Left lung (tissue), 10 donors: Measurements from ENCODE around the gene TMEM94. TPM values are rescaled to one million over a fixed set of nuclear protein-coding genes. Genes with fewer than 3 reads are reported as not detected.

Experiments
- ATAC-seq: fragments of 200-7000 bp; cut with Tn5 transposase; one replicate; pipeline ENCODE4 v1.9.1; 2020; ENCODE audit warnings: moderate library complexity
- DNase-seq, 4 donors: peaks; one replicate each; pipeline ENCODE4 v3.0.0-alpha.2; 2013 to 2020
- H3K27ac ChIP-seq, 2 donors: fragments of 200-600 bp; sonication (generic) in 1 of 2; one replicate each; pipeline versions ENCODE4 v1.5.0 to v1.8.0; 2020 to 2021
- H3K27me3 ChIP-seq, 2 donors: fragments of 200-600 bp; sonication (generic) in 1 of 2; one replicate each; pipeline versions ENCODE4 v1.5.0 to v1.8.0; 2020 to 2021
- H3K36me3 ChIP-seq, 2 donors: fragments of 200-600 bp; sonication (generic) in 1 of 2; one replicate each; pipeline versions ENCODE4 v1.5.0 to v1.8.0; 2020 to 2021
- H3K4me1 ChIP-seq, 2 donors: fragments of 200-600 bp; one replicate each; pipeline ENCODE4 v1.8.0; 2021
- H3K4me3 ChIP-seq, 2 donors: fragments of 200-600 bp; sonication (generic) in 1 of 2; one replicate each; pipeline versions ENCODE4 v1.5.0 to v1.8.0; 2020 to 2021; ENCODE audit warnings: mild to moderate bottlenecking in 1 of 2
- H3K9me3 ChIP-seq, 2 donors: fragments of 200-600 bp; sonication (generic) in 1 of 2; one replicate each; pipeline versions ENCODE4 v1.5.0 to v1.8.0; 2020 to 2021
- intact Hi-C, 2 donors: fragments of 100-400 bp; cut with DNase I; formaldehyde crosslinking; loops; one replicate each; pipeline versions ENCODE4 v1.11.2 to v1.14.2; 2022
- polyA plus RNA-seq, 6 donors: library from polyadenylated mRNA; unstranded; fragments of 120-200 nt; gene quantifications; one replicate each; pipeline ENCODE4 v1.2.1, GENCODE V29; 2013; ENCODE audit not compliant: insufficient read length in 6 of 6
- total RNA-seq, 2 donors: library from RNA; stranded (reverse); fragmentation: NEBNext Ultra II Directional; extraction: Animal tissue kit (Norgen Biotek cat#: 25700); gene quantifications; one replicate each; pipeline ENCODE4 v1.2.1, GENCODE V29; 2021
- TF ChIP-seq, protein P1 (sequence below), 2 donors: fragments of 200-600 bp; sonication (generic) in 1 of 2; IDR thresholded peaks; one replicate each; pipeline versions ENCODE4 v1.5.0 to v1.8.0; 2021; ENCODE audit warnings: antibody characterized with exemption in 2 of 2
- donor health status: DM: no; HTN: yes; CAD: no.
- donor health status: DM: no; HTN: no; CAD: no.

Gene TMEM94
- total and polyA plus RNA-seq, 8 donors, result 68.4 to 91.7 (median 77.7) TPM

DNA sequence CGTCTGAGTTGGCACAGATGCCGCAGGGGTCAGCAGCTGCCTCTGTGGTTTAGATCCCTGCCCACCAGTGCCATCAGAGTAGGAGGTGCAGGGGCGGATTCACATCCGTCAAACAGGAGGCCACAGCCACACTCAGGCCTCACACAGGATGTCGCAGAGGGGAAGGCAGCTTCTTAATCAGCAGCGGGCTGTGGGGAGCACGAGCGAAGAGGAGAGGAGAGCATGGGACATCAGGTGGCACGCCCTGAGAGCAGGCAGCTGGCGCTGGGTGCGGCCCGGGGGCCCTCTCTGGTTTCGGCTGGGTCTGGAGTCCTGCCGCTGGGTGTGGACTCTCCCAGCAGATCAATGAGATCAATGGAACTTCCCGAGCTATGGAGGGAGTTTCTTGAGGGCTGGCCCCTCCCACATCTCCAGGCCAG lies 78.7 kb downstream of the TMEM94 start:
- H3K36me3 ChIP-seq, result peaks cover 0 to 9% of the 10 kb centered on the region in 2 donors
- ATAC-seq, result peak; percentile 1
- intact Hi-C loops, result no loop called here
- H3K9me3 ChIP-seq, result no peaks in the 10 kb centered on the region
- no peaks in the 10 kb centered on the region for H3K27me3 ChIP-seq
- H3K4me1 ChIP-seq, result peaks cover 4 to 17% of the 10 kb centered on the region in 2 donors
- peak in 1 of 4 donors; percentile 72 for DNase-seq
- no peak overlapping the region for H3K4me3 ChIP-seq
- H3K27ac ChIP-seq, result peak overlapping the region; percentile 46 to 72
- TF ChIP-seq, protein P1, sequence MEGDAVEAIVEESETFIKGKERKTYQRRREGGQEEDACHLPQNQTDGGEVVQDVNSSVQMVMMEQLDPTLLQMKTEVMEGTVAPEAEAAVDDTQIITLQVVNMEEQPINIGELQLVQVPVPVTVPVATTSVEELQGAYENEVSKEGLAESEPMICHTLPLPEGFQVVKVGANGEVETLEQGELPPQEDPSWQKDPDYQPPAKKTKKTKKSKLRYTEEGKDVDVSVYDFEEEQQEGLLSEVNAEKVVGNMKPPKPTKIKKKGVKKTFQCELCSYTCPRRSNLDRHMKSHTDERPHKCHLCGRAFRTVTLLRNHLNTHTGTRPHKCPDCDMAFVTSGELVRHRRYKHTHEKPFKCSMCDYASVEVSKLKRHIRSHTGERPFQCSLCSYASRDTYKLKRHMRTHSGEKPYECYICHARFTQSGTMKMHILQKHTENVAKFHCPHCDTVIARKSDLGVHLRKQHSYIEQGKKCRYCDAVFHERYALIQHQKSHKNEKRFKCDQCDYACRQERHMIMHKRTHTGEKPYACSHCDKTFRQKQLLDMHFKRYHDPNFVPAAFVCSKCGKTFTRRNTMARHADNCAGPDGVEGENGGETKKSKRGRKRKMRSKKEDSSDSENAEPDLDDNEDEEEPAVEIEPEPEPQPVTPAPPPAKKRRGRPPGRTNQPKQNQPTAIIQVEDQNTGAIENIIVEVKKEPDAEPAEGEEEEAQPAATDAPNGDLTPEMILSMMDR (IDR thresholded peaks at IDR 0.05), result no peak

DNA sequence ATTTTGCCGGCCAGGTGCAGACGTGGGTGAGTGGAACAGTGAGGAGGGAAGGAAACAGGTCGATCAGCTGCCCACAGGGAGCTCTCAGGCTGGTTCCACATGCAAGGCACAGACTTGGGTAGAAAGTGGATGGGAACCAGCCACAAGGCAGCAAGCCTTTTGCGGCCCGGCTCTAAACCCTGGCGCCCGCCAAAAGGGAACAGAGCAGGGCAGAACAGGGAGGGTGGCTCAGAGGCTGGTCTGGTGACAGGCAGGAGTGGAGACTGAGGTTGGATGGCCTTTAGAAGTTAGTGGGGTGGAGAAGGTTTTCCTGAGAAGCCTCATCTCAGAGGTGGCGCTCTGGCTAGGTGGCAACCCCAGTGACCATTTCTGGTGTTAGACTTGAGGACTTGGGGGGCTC lies 79.4 kb downstream of the TMEM94 start:
- TF ChIP-seq, protein P1 (IDR thresholded peaks at IDR 0.05), result no peak
- Histone ChIP-seq H3K4me3 (no peak overlapping the region), H3K27me3 (no peaks in the 10 kb centered on the region), H3K27ac (peak overlapping the region; percentile 46 to 72), H3K4me1 (peaks cover 4 to 13% of the 10 kb centered on the region in 2 donors), H3K36me3 (peaks cover 0 to 9% of the 10 kb centered on the region in 2 donors), H3K9me3 (no peaks in the 10 kb centered on the region)
- intact Hi-C loops, result no loop called here
- no peak for ATAC-seq
- DNase-seq, result no peak

DNA sequence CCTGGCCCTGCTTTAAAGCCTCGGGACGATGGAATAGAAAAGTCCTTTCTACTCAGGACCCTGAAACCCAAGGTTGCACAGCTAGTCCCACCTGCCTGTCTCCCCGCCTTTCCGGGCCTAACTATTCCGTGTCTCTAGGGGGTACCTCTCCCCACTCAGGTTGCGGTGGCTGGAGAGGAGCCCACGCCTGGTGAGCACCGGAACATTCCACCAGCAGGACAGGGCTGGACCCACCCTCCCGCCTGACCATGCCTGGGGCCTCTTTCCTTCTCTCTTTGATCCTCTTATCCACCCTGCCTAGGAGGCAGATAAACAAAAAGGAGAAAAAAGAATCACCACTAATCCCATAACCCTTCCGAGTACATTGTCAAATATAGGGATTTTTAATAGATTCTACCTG lies 79.9 kb downstream of the TMEM94 start:
- Histone ChIP-seq H3K27me3 (no peaks in the 10 kb centered on the region), H3K4me3 (no peak overlapping the region), H3K9me3 (no peaks in the 10 kb centered on the region), H3K4me1 (peaks cover 0 to 10% of the 10 kb centered on the region in 2 donors), H3K27ac (peak overlapping the region; percentile 46 to 72), H3K36me3 (peaks cover 0 to 9% of the 10 kb centered on the region in 2 donors)
- intact Hi-C loops, result no loop called here
- no peak for DNase-seq
- TF ChIP-seq, protein P1 (IDR thresholded peaks at IDR 0.05), result no peak
- peak; percentile 42 for ATAC-seq

DNA sequence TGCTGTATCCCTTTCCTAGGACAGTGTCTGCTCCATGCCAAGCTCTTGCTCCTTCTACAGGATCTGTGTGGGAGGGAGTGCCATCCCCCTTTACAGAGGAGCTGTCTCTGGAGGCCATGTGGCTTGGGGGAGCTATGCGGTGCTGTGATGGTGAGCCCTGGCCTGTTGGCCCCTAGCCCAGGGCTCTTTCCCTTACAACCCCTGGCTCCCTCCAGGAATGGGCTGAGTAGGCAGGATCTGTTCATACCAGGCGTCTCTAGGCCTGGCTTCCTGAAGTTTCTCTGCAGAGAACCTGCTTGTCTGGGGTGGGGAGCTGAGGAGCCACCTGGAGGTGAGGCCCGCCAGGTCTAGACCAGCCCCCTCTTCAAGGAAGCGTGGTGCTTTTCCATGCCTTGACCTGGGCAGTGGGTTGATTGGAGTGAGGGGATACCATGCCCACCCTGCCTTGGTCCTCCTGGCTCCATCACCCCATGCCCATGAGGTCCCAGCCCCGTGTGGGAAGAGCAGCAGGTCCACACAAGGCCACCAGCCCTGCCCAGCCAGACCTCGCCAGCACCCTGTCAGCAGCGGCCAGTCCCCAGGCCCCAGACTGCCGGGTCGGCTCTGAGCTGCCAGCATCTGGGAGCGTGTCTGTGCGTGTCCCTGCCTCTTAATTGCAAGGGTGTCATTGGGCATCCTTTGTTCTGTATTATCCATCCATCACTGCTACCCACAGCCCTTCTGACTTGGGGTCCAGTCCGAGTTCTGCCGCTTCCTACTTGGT lies 83.7 kb downstream of the TMEM94 start:
- Histone ChIP-seq H3K9me3 (no peaks in the 10 kb centered on the region), H3K4me1 (peaks cover 5 to 7% of the 10 kb centered on the region in 2 donors), H3K4me3 (no peak overlapping the region), H3K27ac (no peak overlapping the region), H3K27me3 (no peaks in the 10 kb centered on the region), H3K36me3 (peaks cover 0 to 8% of the 10 kb centered on the region in 2 donors)
- no peak for ATAC-seq
- intact Hi-C loops, result no loop called here
- TF ChIP-seq, protein P1 (IDR thresholded peaks at IDR 0.05), result no peak
- no peak for DNase-seq

DNA sequence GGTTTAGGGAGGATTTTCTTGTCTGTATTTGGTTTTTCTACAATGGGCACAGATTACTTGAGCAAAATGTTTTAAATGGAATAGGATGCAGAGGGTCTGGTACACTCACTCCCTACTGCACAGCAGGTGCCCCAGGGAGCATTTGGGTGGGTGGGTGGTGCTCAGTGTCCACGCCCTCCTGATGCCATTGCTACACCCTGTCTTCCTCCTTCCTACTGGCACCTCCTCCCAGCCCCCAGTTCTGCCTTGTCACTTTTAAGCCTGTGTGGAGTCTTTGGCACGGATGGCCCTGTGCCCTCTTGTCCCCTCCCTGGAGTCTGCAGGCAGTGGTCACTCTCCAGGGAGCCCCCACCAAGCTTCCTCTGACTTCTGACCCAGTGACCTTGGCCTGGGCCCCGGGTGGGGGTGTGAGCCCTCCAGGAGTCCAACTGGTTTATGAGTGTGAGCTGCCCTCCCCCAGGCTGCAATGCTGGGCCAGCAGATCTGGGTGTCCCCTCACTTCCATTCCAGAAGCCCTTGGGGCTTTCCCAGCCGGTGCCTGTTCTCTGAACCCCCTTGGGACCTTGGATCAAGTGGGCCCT lies 84.6 kb downstream of the TMEM94 start:
- intact Hi-C loops, result no loop called here
- TF ChIP-seq, protein P1 (IDR thresholded peaks at IDR 0.05), result no peak
- ATAC-seq, result no peak
- Histone ChIP-seq H3K27me3 (no peaks in the 10 kb centered on the region), H3K4me1 (peaks cover 5% of the 10 kb centered on the region in 2 donors), H3K9me3 (no peaks in the 10 kb centered on the region), H3K4me3 (no peak overlapping the region), H3K27ac (no peak overlapping the region), H3K36me3 (peaks cover 0 to 8% of the 10 kb centered on the region in 2 donors)
- no peak for DNase-seq
